IPS-15b (cell line): ENCODE results near the gene CALHM3.
A peak's percentile ranks its signal among the peaks of the same experiment; 100 is the strongest.

Experiments
- H3K27me3 ChIP-seq: one replicate; pipeline ENCODE4 v1.6.1; 2013; ENCODE audit warnings: low read length; ENCODE audit not compliant: control insufficient read depth, insufficient read depth
- H3K36me3 ChIP-seq: one replicate; pipeline ENCODE4 v1.6.1; 2013; ENCODE audit warnings: low read length; ENCODE audit not compliant: control insufficient read depth, insufficient read depth
- H3K4me1 ChIP-seq: one replicate; pipeline ENCODE4 v1.6.1; 2013; ENCODE audit warnings: mild to moderate bottlenecking, low read length; ENCODE audit not compliant: control insufficient read depth, insufficient read depth
- H3K4me3 ChIP-seq: one replicate; pipeline ENCODE4 v1.5.1; 2013; ENCODE audit warnings: low read depth, low read length
- H3K9ac ChIP-seq: one replicate; pipeline ENCODE4 v1.6.1; 2013; ENCODE audit warnings: low read depth, mild to moderate bottlenecking, low read length
- H3K9me3 ChIP-seq: one replicate; pipeline ENCODE4 v1.6.1; 2013; ENCODE audit warnings: mild to moderate bottlenecking, low read length; ENCODE audit not compliant: control insufficient read depth, insufficient read depth

Gene CALHM3

GRCh38 chr10:103452506-103453230 is 26.4 kb downstream of the CALHM3 start:
- Histone ChIP-seq H3K36me3 (no peaks in the 10 kb centered on the region), H3K9ac (no peak overlapping the region), H3K4me3 (peak overlapping the region; percentile 39), H3K9me3 (no peaks in the 10 kb centered on the region), H3K27me3 (no peaks in the 10 kb centered on the region), H3K4me1 (peaks cover 8% of the 10 kb centered on the region)

GRCh38 chr10:103451831-103452505 is 27.1 kb downstream of the CALHM3 start, which contains the start of gene CALHM2:
Gene CALHM2, minus strand, starts transcription at chr10:103452370. Its CDS starts 2,429 bp downstream, at chr10:103449941.
- Histone ChIP-seq H3K4me3 (peak within 1 kb of the TSS; percentile 39), H3K4me1 (peaks cover 8% of the 10 kb centered on the region), H3K9ac (peak within 1 kb of the TSS; percentile 47), H3K27me3 (no peaks in the 10 kb centered on the region), H3K36me3 (no peaks in the 10 kb centered on the region), H3K9me3 (no peaks in the 10 kb centered on the region)

- peak overlapping the region; percentile 47 for H3K9ac ChIP-seq
- peak overlapping the region; percentile 39 for H3K4me3 ChIP-seq
- H3K9me3 ChIP-seq, result no peaks in the 10 kb centered on the region
- no peaks in the 10 kb centered on the region for H3K27me3 ChIP-seq
- peaks cover 8% of the 10 kb centered on the region for H3K4me1 ChIP-seq
- no peaks in the 10 kb centered on the region for H3K36me3 ChIP-seq
Observed at GRCh38 chr10:103451091-103451813, 27.8 kb downstream of the CALHM3 start.

- H3K36me3 ChIP-seq, result peaks cover 10% of the 10 kb centered on the region
- H3K27me3 ChIP-seq, result no peaks in the 10 kb centered on the region
- H3K9me3 ChIP-seq, result no peaks in the 10 kb centered on the region
- H3K9ac ChIP-seq, result no peak overlapping the region
- peaks cover 8% of the 10 kb centered on the region for H3K4me1 ChIP-seq
- H3K4me3 ChIP-seq, result no peak overlapping the region
Observed at GRCh38 chr10:103450201-103450695, 28.8 kb downstream of the CALHM3 start.

GRCh38 chr10:103449208-103450144 is 29.6 kb downstream of the CALHM3 start:
- no peaks in the 10 kb centered on the region for H3K27me3 ChIP-seq
- peaks cover 17% of the 10 kb centered on the region for H3K36me3 ChIP-seq
- H3K9me3 ChIP-seq, result no peaks in the 10 kb centered on the region
- H3K4me1 ChIP-seq, result peaks cover 8% of the 10 kb centered on the region
- no peak overlapping the region for H3K4me3 ChIP-seq
- no peak overlapping the region for H3K9ac ChIP-seq

- Histone ChIP-seq H3K36me3 (peaks cover 25% of the 10 kb centered on the region), H3K4me1 (peaks cover 8% of the 10 kb centered on the region), H3K9me3 (no peaks in the 10 kb centered on the region), H3K9ac (no peak overlapping the region), H3K4me3 (no peak overlapping the region), H3K27me3 (no peaks in the 10 kb centered on the region)
Observed at GRCh38 chr10:103448746-103449145, 30.3 kb downstream of the CALHM3 start.

GRCh38 chr10:103447187-103447586 is 31.9 kb downstream of the CALHM3 start:
- Histone ChIP-seq H3K27me3 (no peaks in the 10 kb centered on the region), H3K4me1 (peaks cover 4% of the 10 kb centered on the region), H3K9me3 (no peaks in the 10 kb centered on the region), H3K36me3 (peaks cover 40% of the 10 kb centered on the region), H3K4me3 (no peak overlapping the region), H3K9ac (no peak overlapping the region)

GRCh38 chr10:103445767-103446567 is 33.1 kb downstream of the CALHM3 start:
- Histone ChIP-seq H3K36me3 (peaks cover 52% of the 10 kb centered on the region), H3K27me3 (no peaks in the 10 kb centered on the region), H3K9ac (no peak overlapping the region), H3K4me1 (peaks cover 2% of the 10 kb centered on the region), H3K4me3 (no peak overlapping the region), H3K9me3 (no peaks in the 10 kb centered on the region)

- Histone ChIP-seq H3K4me3 (no peak overlapping the region), H3K9ac (no peak overlapping the region), H3K36me3 (peaks cover 56% of the 10 kb centered on the region), H3K27me3 (no peaks in the 10 kb centered on the region), H3K9me3 (no peaks in the 10 kb centered on the region), H3K4me1 (no peaks in the 10 kb centered on the region)
Observed at GRCh38 chr10:103445366-103445765, 33.7 kb downstream of the CALHM3 start.

GRCh38 chr10:103444478-103444877 is 34.6 kb downstream of the CALHM3 start:
- H3K9ac ChIP-seq, result no peak overlapping the region
- no peaks in the 10 kb centered on the region for H3K4me1 ChIP-seq
- no peaks in the 10 kb centered on the region for H3K9me3 ChIP-seq
- H3K36me3 ChIP-seq, result peaks cover 62% of the 10 kb centered on the region
- H3K27me3 ChIP-seq, result no peaks in the 10 kb centered on the region
- H3K4me3 ChIP-seq, result no peak overlapping the region
